GM18909 (cell line): Measurements from ENCODE around the gene AUH.

ENCODE experiments used
- ATAC-seq: cut with Tn5 transposase; IDR thresholded peaks from one replicate; pipeline ENCODE4 v1.9.1; 2021; ENCODE audit warnings: mild to moderate bottlenecking; ENCODE audit not compliant: unreplicated experiment, poor library complexity

Gene AUH

GRCh38 chr9:91256235-91256634, 105.5 kb downstream of the AUH start:
- no peak for ATAC-seq

- no peak for ATAC-seq
These were observed 106.4 kb downstream of the AUH start for GRCh38 chr9:91255327-91255726.

GRCh38 chr9:91253488-91253887, 108.2 kb downstream of the AUH start:
- no peak for ATAC-seq

DNA sequence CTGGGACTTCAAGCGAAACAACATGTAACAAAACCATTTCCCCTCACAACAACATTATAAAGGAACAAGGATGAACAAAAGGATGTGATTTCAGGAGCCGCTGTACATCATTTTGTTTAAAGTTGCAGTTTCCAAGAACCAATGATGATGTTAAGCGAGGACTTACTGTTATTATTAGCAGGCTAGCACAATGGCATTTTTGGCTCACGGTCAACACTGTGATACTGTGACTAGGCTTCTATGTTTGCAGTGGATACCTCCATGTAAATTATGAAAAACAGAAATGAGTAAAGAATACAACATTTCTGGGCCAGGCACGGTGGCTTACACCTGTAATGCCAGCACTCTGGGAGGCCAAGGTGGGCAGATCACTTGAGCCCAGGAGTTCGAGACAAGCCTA, 113.0 kb downstream of the AUH start:
- ATAC-seq, result no peak

DNA sequence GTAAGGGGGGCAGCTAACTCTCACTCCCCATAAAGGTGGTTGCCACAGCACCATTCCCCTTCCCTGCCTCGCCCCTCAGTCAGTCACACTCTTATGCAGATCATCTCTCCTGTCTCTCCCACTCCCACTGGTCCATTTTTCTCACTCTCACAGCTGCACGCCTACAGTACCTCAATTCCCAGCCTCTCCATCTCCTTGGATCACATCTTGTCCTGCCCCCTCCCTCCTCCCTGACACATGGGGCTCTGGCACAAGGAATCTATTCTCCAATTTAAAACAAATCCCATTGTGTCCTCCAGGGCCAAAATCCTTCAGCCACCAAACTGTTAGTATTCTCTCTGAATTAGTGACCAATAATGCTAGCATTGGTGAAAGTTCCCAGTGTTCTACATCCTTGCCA, 114.4 kb downstream of the AUH start:
- no peak for ATAC-seq

DNA sequence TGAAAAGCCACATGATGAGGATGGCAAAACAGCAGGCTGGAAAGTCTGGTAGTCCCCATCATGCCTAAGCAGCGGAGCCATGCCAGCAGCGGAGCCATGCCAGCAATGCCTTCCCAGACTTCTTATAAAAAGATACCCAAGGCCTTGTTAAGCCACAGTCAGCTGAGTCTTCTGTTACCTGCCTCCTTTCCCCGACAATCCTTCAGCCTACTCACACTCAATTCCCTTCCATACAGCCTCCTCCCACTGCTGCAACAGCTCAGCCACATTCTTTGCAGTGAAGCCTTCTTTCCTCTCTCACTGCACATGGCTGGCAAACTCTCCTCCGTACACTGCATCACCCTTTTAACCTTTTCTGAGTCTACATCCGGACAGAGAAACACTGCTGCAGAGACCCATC, 114.9 kb downstream of the AUH start:
- ATAC-seq, result no peak

GRCh38 chr9:91245431-91246313, 116.0 kb downstream of the AUH start:
- ATAC-seq, result no peak

DNA sequence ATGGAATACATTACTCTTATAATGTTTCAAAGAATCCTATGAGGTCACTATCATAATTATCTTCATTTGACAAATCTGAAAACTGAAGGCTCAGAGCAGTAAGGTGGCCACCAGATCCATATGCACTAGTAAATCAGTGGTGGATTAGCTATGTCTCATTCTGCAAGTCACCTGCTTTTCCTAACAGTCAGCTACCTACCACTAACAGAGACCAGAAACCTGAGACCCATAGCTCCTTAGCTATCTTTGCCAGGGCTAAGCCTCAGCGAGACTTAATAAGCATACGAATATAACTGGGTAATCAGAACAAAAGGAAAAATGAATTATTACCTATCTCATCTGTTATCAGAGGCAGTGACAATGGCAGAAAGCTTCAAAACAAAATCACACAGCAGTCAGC, 118.7 kb downstream of the AUH start:
- ATAC-seq, result no peak

DNA sequence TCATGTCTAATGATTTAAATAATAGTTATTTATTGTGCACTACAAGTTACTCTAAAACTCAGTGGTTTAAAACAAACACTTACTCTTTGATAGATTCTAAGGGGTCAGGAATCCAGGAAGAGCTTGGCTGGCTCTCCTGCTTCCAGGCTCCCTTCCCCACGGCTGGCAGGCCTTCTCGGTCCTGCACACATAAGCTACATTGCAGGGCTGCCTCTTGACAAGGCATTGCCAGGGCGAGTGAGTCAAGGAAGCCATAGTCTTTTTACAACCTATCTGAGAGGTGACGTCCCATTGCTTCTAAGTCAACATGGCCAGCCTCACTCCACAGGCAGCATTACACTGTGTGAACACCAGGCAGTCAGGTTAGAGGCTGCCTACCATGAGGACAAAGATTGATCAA, 119.8 kb downstream of the AUH start:
- ATAC-seq, result no peak

- ATAC-seq, result no peak
These were observed 121.0 kb downstream of the AUH start for GRCh38 chr9:91240596-91241165.

DNA sequence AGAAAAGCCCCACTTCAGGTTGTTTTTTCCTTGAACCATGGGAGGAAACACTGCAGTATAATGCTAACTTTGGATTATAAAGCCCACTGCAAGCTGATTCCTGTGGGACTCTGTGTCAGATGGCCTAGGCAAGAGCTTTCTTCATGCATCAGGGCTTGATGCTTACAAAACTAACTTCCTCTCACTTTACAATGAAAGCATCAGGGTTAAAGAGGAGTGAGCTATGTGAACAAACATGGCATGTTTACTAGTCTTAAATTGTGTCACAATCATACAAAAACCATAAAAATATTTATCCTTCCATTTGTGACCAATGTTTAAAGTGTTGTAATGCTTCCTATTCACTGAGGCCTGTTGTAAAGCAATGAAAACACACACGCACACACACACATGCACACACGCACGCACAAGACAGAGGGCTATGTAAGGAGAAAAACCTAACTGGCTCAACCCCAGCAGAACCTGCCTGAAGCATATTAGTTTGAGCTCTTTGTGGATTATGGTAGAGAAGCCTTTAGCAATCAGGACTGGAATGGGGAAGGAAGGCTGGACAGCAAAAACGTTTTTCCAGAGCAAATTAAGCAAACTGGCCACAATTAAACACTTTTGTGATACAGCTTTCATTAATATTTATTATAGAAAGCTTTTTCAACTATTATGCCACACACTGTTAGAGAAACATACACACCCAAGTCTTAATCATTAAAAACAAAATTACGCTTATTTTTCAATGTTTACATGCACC, 122.2 kb downstream of the AUH start:
- no peak for ATAC-seq

- ATAC-seq, result no peak
These were observed 127.2 kb downstream of the AUH start for GRCh38 chr9:91234523-91234922.

GRCh38 chr9:91231619-91232018, 130.1 kb downstream of the AUH start:
- ATAC-seq, result no peak

GRCh38 chr9:91223000-91223399, 138.7 kb downstream of the AUH start:
- no peak for ATAC-seq

DNA sequence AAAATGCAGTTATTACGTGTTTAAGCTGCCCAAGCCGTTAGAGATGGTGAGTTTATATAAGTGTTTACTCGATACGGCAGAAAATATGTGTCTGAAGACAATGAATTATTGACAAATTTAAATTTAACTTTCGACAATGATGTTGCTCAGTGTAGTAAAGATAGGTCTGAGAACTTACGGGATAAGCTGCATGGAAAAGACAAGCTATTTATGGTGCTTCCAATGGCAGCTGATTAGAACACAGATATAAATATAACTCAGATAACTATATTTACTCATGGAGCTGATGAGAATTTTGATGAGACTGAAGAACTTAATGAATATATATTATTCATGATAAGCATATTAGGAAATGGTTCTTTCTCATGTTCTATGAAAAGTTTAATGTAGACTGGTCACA, 139.3 kb downstream of the AUH start:
- ATAC-seq, result no peak

- ATAC-seq, result no peak
These were observed 140.4 kb downstream of the AUH start for GRCh38 chr9:91221332-91221731.

DNA sequence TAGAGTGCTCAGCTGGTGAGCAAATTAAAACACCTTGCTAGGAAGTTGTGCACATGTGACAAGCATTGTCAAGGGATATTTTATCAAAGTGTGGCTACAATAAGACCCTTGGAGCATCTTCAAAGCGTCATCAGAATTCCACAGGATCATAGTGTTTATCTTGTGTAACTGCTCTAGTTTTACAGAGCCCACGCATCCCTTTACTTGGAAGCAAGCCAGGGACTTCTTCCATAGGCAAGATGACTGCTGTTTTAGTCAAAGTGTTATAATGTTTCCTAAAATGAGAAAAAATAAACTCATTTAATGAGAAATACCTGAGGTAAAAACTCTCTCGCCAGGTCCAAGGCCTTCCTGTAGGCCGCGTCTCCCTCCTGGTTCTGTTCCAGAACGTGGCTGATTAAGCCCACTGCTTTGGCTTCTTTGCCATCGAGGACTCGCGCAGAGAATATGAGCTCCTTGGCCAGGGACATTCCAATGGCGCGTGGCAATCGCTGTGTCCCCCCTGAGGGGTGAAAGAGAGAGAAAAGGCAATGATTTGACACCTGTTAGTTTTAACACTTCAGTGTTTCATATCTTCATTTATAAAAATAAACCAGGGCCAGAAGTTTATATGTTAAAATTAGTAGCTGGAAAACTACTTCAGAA, 141.1 kb downstream of the AUH start:
- no peak for ATAC-seq

GRCh38 chr9:91220021-91220420, 141.7 kb downstream of the AUH start:
- no peak for ATAC-seq

- ATAC-seq, result no peak
These were observed 142.2 kb downstream of the AUH start for GRCh38 chr9:91219557-91219956.

GRCh38 chr9:91217388-91217787, 144.3 kb downstream of the AUH start:
- no peak for ATAC-seq

DNA sequence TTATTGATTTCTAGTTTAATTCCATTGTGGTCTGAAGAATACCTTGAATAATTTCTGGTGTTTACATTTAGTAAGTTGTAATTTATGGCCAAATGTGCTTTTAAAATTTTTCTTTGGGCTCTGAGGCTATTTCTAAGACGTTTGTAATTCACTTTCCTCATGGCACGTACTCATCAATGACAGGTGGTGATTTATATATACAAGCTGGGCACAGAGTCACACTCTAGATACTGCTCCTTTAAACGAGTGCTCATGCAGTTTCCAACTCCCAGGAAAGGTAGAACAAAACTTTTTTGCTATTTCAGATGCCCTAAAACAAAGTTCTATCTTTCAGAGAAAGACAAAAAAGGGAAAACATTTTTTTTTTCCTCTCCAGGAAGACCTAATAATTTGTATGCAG, 146.9 kb downstream of the AUH start:
- no peak for ATAC-seq
